ENCODE results near the gene MFAP2. TPM values are rescaled to one million over a fixed set of nuclear protein-coding genes. Genes with fewer than 3 reads are reported as not detected.

MFAP2 gene
- total RNA-seq, 1 donor from 2014 or later, result 154 TPM

- DNase-seq (ENCODE audit: low spot score), result no peak
- Mint-ChIP-seq H3K27ac (ENCODE audit: unreplicated experiment) (no peak overlapping the region), H3K4me1 (ENCODE audit: unreplicated experiment) (peaks cover 5% of the 10 kb centered on the region), H3K4me3 (ENCODE audit: unreplicated experiment) (no peak overlapping the region), H3K27me3 (ENCODE audit: unreplicated experiment) (peaks cover 9% of the 10 kb centered on the region), H3K9me3 (ENCODE audit: unreplicated experiment) (no peaks in the 10 kb centered on the region), H3K36me3 (ENCODE audit: low read depth, unreplicated experiment) (peaks cover 8% of the 10 kb centered on the region)
- no peak for TF ChIP-seq CTCF (IDR thresholded peaks at IDR 0.05; ENCODE audit: unreplicated experiment)
Observed at GRCh38 chr1:16975211-16975610, 5.2 kb downstream of the MFAP2 start.

GRCh38 chr1:16973215-16973614 lies 7.2 kb downstream of the MFAP2 start:
- DNase-seq (ENCODE audit: low spot score), result no peak
- H3K36me3 Mint-ChIP-seq (ENCODE audit: low read depth, unreplicated experiment), result peaks cover 14% of the 10 kb centered on the region
- no peak overlapping the region for H3K27ac Mint-ChIP-seq (ENCODE audit: unreplicated experiment)
- no peak overlapping the region for H3K4me3 Mint-ChIP-seq (ENCODE audit: unreplicated experiment)
- H3K9me3 Mint-ChIP-seq (ENCODE audit: unreplicated experiment), result no peaks in the 10 kb centered on the region
- H3K27me3 Mint-ChIP-seq (ENCODE audit: unreplicated experiment), result peaks cover 16% of the 10 kb centered on the region
- peaks cover 5% of the 10 kb centered on the region for H3K4me1 Mint-ChIP-seq (ENCODE audit: unreplicated experiment)
- no peak for TF ChIP-seq CTCF (IDR thresholded peaks at IDR 0.05; ENCODE audit: unreplicated experiment)

- Mint-ChIP-seq H3K4me3 (ENCODE audit: unreplicated experiment) (no peak overlapping the region), H3K27ac (ENCODE audit: unreplicated experiment) (no peak overlapping the region), H3K4me1 (ENCODE audit: unreplicated experiment) (peaks cover 2% of the 10 kb centered on the region), H3K9me3 (ENCODE audit: unreplicated experiment) (no peaks in the 10 kb centered on the region), H3K36me3 (ENCODE audit: low read depth, unreplicated experiment) (peaks cover 14% of the 10 kb centered on the region), H3K27me3 (ENCODE audit: unreplicated experiment) (peaks cover 16% of the 10 kb centered on the region)
- no peak for DNase-seq (ENCODE audit: low spot score)
- TF ChIP-seq CTCF (IDR thresholded peaks at IDR 0.05; ENCODE audit: unreplicated experiment), result no peak
Observed at GRCh38 chr1:16972189-16972895, 8.1 kb downstream of the MFAP2 start.

GRCh38 chr1:16971341-16972188 lies 8.9 kb downstream of the MFAP2 start:
- Mint-ChIP-seq H3K4me3 (ENCODE audit: unreplicated experiment) (no peak overlapping the region), H3K27me3 (ENCODE audit: unreplicated experiment) (peaks cover 16% of the 10 kb centered on the region), H3K27ac (ENCODE audit: unreplicated experiment) (no peak overlapping the region), H3K36me3 (ENCODE audit: low read depth, unreplicated experiment) (peaks cover 14% of the 10 kb centered on the region), H3K9me3 (ENCODE audit: unreplicated experiment) (no peaks in the 10 kb centered on the region), H3K4me1 (ENCODE audit: unreplicated experiment) (peaks cover 2% of the 10 kb centered on the region)
- TF ChIP-seq CTCF (IDR thresholded peaks at IDR 0.05; ENCODE audit: unreplicated experiment), result no peak
- no peak for DNase-seq (ENCODE audit: low spot score)

All from endothelial cell (in vitro differentiated cells).